CD4-positive, CD25-positive, alpha-beta regulatory T cell (primary cell): ENCODE measurements around the gene RRP9. TPM values are rescaled to one million over a fixed set of nuclear protein-coding genes. Genes with fewer than 3 reads are reported as not detected.

Experiments
- ATAC-seq, 2 donors: fragments of 150-1000 bp; cut with Tn5 transposase; one replicate each; pipeline ENCODE4 v1.10.0; 2021; ENCODE audit warnings: low read depth in 2 of 2, moderate number of reproducible peaks in 2 of 2, moderate library complexity in 1 of 2
- DNase-seq, 3 donors: peaks; one replicate each; pipeline versions ENCODE4 v3.0.0 to v3.0.0-alpha.2; 2012 to 2022; ENCODE audit warnings: mixed read lengths in 1 of 3
- H3K27ac ChIP-seq: one replicate; pipeline ENCODE4 v1.7.0; 2013; ENCODE audit warnings: mild to moderate bottlenecking, low read length; ENCODE audit not compliant: insufficient read depth, poor library complexity, severe bottlenecking
- H3K27me3 ChIP-seq: one replicate; pipeline ENCODE4 v1.7.0; 2013; ENCODE audit warnings: low read length; ENCODE audit not compliant: control insufficient read depth, insufficient read depth
- H3K36me3 ChIP-seq: one replicate; pipeline ENCODE4 v1.7.0; 2013; ENCODE audit warnings: mild to moderate bottlenecking, low read length, moderate library complexity; ENCODE audit not compliant: control insufficient read depth, insufficient read depth
- H3K4me1 ChIP-seq: 2 replicates; pipeline ENCODE4 v1.7.0; 2013; ENCODE audit warnings: mild to moderate bottlenecking, low read length; ENCODE audit not compliant: insufficient read depth, control insufficient read depth, poor library complexity, severe bottlenecking
- H3K4me3 ChIP-seq: one replicate; pipeline ENCODE4 v1.7.0; 2013; ENCODE audit warnings: low read depth, mild to moderate bottlenecking, low read length, moderate library complexity
- H3K9me3 ChIP-seq, 2 experiments: 1 replicate in 1 of 2; 2 replicates in 1 of 2; pipeline ENCODE4 v1.7.0; 2013; ENCODE audit warnings: low read length in 2 of 2, mild to moderate bottlenecking in 1 of 2, moderate library complexity in 1 of 2; ENCODE audit not compliant: control insufficient read depth in 2 of 2
- H3K27ac Mint-ChIP-seq, 3 donors: one replicate each; pipeline ENCODE4 v1.8.0; 2020 to 2022; ENCODE audit warnings: mild to moderate bottlenecking in 3 of 3, mixed read lengths in 3 of 3, moderate library complexity in 2 of 3
- H3K27me3 Mint-ChIP-seq: one replicate; pipeline ENCODE4 v1.8.0; 2022; ENCODE audit warnings: mild to moderate bottlenecking, mixed read lengths
- H3K36me3 Mint-ChIP-seq: one replicate; pipeline ENCODE4 v1.8.0; 2020; ENCODE audit warnings: mixed read lengths
- H3K4me1 Mint-ChIP-seq, 4 donors: one replicate each; pipeline ENCODE4 v1.8.0; 2020 to 2022; ENCODE audit warnings: mixed read lengths in 4 of 4, mild to moderate bottlenecking in 1 of 4
- H3K4me3 Mint-ChIP-seq, 4 donors: one replicate each; pipeline ENCODE4 v1.8.0; 2020 to 2022; ENCODE audit warnings: mild to moderate bottlenecking in 4 of 4, mixed read lengths in 4 of 4, moderate library complexity in 3 of 4
- H3K9me3 Mint-ChIP-seq, 7 donors: one replicate each; pipeline ENCODE4 v1.8.0; 2020 to 2022; ENCODE audit warnings: mixed read lengths in 7 of 7, mild to moderate bottlenecking in 3 of 7, moderate library complexity in 2 of 7
- polyA plus RNA-seq, 4 donors: library from polyadenylated mRNA; unstranded; fragments of 300-500 nt; fragmentation: Illumina TruSeq; gene quantifications; one replicate each; pipeline ENCODE4 v1.2.3, GENCODE V29; 2021
- total RNA-seq: library from RNA; stranded (reverse); gene quantifications from one replicate; pipeline ENCODE4 v1.2.3, GENCODE V29; 2022

RRP9 gene
- total and polyA plus RNA-seq, 5 donors from 2014 or later, result 11.2 to 25.4 (median 22.2) TPM

DNA sequence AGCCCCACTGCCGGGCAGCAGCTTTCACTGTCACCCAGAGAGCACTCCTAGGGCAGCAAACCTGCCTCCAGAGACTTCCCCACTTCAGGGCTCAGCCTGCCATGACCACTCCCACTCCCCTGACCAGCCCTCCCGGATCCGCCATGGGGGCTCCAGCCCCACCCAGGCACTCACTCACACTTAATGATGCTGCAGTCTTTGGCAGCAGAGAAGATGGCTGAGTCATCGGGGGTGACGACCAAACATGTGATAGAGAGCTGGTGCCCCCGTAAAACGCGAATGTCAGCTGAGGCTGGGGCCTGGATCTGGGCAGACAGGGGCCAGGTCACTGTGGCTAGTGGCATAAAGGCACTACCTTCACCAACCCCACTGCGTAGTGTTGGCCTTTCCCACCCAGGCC is 4.7 kb downstream of the RRP9 start:
- H3K27me3 ChIP-seq, result no peaks in the 10 kb centered on the region
- peaks cover 55% of the 10 kb centered on the region for H3K36me3 ChIP-seq
- no peak overlapping the region for H3K4me3 ChIP-seq
- DNase-seq, result no peak
- H3K27ac Mint-ChIP-seq, result no peak overlapping the region
- peaks cover 0 to 31% (median 19%) of the 10 kb centered on the region in 4 donors for H3K4me1 Mint-ChIP-seq
- no peak for ATAC-seq
- no peak overlapping the region for H3K27ac ChIP-seq
- no peak overlapping the region for H3K4me3 Mint-ChIP-seq
- H3K4me1 ChIP-seq, result peaks cover 17% of the 10 kb centered on the region
- no peaks in the 10 kb centered on the region for H3K9me3 Mint-ChIP-seq
- H3K36me3 Mint-ChIP-seq, result peaks cover 28% of the 10 kb centered on the region
- no peaks in the 10 kb centered on the region for H3K27me3 Mint-ChIP-seq
- H3K9me3 ChIP-seq, result no peaks in the 10 kb centered on the region

DNA sequence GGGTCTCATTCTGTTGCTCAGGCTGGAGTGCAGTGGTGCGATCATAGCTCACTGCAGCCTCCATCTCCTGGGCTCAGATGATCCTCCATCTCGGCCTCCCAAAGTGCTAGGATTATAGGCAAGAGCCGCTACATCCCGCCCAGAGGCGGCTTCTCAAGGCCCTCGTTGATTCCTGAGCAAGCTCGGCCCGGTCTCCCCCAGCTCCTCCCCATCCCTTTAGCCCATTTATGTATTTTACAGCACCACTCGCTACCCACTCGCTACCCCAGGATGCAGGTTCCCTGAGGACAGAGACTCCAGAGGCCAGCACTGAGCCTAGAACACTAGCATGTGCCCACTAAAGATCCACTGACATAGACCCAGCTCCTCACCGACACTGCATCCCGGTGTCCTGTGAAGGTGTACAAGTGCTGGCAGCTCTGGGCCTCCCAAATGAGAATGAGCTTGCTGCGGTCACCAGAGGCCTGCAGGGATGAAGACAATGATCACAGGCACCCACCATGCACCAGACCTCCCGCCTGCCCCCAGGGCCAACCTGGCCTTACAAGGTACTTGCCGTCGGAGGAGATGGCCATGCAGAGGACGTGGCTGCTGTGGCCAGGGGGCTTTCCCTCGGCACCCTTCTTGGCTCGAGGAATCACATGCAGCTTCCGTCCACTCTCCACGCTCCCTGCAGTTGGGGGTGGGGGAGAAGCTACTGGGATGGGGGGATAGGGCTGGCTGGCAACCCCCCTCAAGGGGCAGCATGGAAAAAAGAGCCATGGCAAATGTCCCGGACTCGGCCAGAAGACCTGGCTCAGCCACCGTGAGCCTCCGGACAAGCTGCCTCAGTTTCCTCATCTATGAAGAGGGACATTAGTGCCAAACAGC is 5.6 kb downstream of the RRP9 start:
- H3K27me3 ChIP-seq, result no peaks in the 10 kb centered on the region
- no peak for DNase-seq
- peaks cover 0 to 24% (median 15%) of the 10 kb centered on the region in 4 donors for H3K4me1 Mint-ChIP-seq
- no peak overlapping the region for H3K27ac ChIP-seq
- no peak overlapping the region for H3K27ac Mint-ChIP-seq
- no peak for ATAC-seq
- no peaks in the 10 kb centered on the region for H3K9me3 Mint-ChIP-seq
- no peak overlapping the region for H3K4me3 Mint-ChIP-seq
- H3K4me3 ChIP-seq, result no peak overlapping the region
- H3K9me3 ChIP-seq, result no peaks in the 10 kb centered on the region
- H3K27me3 Mint-ChIP-seq, result no peaks in the 10 kb centered on the region
- peaks cover 55% of the 10 kb centered on the region for H3K36me3 ChIP-seq
- H3K36me3 Mint-ChIP-seq, result peaks cover 28% of the 10 kb centered on the region
- H3K4me1 ChIP-seq, result peaks cover 12% of the 10 kb centered on the region

DNA sequence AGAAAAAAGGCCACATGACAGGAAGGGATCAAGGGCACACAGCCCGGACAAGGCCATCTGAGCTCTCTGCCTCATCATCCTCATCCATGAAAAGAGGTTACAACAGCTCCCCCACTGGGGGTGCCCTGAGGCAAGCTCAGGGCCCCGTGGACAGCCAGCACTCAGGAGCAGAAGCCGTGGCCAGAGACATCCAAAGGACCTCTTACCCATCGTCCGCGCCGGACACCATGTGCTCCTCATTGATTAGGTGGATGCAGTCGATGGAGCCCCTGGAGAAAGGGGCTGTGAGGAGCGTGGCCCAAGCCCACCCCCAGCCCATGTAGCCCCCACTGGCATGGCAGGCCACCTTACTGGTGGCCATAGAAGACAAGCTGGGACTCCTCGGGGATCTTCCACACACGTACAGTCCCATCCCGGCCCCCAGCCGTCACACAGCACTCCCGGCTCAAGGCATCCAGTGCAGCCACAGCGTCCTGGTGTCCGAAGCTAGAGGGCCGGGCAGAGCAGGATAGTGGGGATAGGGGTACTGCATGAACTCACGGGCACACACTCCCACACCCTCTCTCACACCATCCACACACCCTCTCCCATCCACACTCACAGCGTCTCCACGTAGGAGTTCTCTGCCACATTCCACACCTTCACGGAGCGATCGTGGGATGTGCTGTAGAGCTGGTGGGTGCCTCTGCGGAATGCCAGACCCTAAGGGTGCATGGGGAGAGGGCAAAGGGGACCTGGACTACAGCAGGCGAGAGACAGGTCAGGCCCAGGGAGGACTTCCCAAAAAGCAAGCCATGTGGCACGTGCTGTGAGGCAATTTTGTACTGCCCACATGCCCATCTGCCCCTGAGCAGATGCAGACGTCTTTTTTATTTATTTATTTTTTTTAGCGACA is 6.5 kb downstream of the RRP9 start:
- Histone ChIP-seq H3K36me3 (peaks cover 55% of the 10 kb centered on the region), H3K9me3 (no peaks in the 10 kb centered on the region), H3K27me3 (no peaks in the 10 kb centered on the region), H3K27ac (no peak overlapping the region), H3K4me1 (peaks cover 3% of the 10 kb centered on the region), H3K4me3 (no peak overlapping the region)
- H3K36me3 Mint-ChIP-seq, result peaks cover 28% of the 10 kb centered on the region
- H3K27me3 Mint-ChIP-seq, result no peaks in the 10 kb centered on the region
- H3K27ac Mint-ChIP-seq, result no peak overlapping the region
- H3K4me3 Mint-ChIP-seq, result no peak overlapping the region
- ATAC-seq (no peak), DNase-seq (no peak)
- peaks cover 0 to 15% (median 8%) of the 10 kb centered on the region in 4 donors for H3K4me1 Mint-ChIP-seq
- H3K9me3 Mint-ChIP-seq, result no peaks in the 10 kb centered on the region

DNA sequence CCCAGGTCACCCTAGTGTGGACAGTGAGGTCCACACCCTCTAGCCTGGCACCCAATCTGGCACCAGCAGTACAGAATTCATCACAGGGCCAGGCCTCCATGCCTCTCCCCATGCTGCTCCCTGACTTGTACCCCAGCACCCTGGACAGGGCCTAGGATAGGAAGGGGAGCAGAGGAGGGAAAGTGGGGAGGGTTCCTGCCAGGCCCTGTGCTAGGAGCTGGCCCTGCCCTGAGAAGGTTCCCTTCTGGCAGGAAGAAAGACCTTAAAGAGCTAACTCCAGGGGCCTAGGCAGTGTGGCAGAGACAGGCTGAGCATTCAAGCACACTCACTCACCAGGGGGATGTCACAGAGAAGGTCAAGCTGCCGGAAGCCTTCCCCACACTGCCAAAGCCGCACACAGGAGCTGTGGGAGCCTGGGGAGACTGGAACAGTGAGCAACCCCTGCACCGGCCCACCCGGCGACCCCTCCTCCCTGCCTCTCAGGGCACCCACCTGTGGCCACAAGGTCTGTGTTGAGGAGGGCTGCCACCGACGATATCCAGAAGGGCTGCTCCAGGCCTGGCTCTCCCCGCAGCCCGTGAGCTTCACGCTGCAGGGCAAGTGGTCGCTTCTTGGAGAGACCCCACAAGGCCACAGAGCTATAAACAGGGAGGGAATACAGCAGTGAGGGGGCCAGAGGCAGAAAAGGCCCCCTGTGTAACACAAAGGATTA is 7.4 kb downstream of the RRP9 start:
- Histone ChIP-seq H3K27ac (no peak overlapping the region), H3K4me1 (no peaks in the 10 kb centered on the region), H3K36me3 (peaks cover 55% of the 10 kb centered on the region), H3K9me3 (no peaks in the 10 kb centered on the region), H3K27me3 (no peaks in the 10 kb centered on the region), H3K4me3 (no peak overlapping the region)
- Mint-ChIP-seq H3K4me3 (peak overlapping the region in 1 of 4 donors; percentile 54), H3K4me1 (peaks cover 0 to 7% (median 3%) of the 10 kb centered on the region in 4 donors), H3K27me3 (no peaks in the 10 kb centered on the region), H3K27ac (no peak overlapping the region), H3K9me3 (peaks cover 0 to under 1% (median 0%) of the 10 kb centered on the region in 7 donors), H3K36me3 (peaks cover 30% of the 10 kb centered on the region)
- no peak for ATAC-seq
- DNase-seq, result no peak

DNA sequence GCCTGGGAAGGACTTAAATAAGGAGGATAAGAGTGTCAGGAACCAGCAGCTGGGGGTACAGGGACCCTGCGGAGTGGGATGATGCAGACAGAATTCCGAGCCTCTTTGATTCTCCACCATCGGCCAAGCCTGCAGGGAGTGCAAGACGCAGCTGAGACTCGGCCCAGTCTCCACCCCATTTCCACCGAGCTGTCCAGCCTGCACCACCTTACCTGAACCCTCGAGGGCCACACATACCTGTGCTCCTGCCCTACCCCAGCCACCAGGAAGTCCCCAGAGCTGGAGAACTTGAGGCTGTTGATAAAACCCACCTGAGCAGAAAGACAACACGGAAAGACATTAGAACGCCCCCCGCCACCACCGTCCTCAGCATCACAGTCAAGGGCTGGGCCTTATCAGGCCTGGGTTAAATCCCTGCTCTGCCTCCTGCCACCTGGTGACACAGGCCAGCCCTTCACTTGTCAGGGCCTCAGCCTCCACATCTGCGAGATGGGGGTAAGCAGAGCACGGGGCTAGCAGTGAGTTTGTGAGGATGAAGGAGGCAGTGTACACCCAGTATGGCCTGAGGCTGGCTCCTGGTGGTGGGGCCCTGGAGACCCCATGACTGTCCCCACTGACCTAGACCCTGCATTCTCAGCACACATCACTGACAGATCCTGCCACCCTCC is 8.1 kb downstream of the RRP9 start:
- H3K4me3 Mint-ChIP-seq, result no peak overlapping the region
- H3K4me1 Mint-ChIP-seq, result peaks cover 0 to 3% (median 0%) of the 10 kb centered on the region in 4 donors
- H3K36me3 Mint-ChIP-seq, result peaks cover 30% of the 10 kb centered on the region
- no peak overlapping the region for H3K27ac Mint-ChIP-seq
- H3K36me3 ChIP-seq, result peaks cover 55% of the 10 kb centered on the region
- H3K27ac ChIP-seq, result no peak overlapping the region
- no peak for ATAC-seq
- no peaks in the 10 kb centered on the region for H3K9me3 ChIP-seq
- no peak overlapping the region for H3K4me3 ChIP-seq
- no peaks in the 10 kb centered on the region for H3K27me3 Mint-ChIP-seq
- H3K9me3 Mint-ChIP-seq, result peaks cover 0 to 2% (median 0%) of the 10 kb centered on the region in 7 donors
- no peaks in the 10 kb centered on the region for H3K4me1 ChIP-seq
- no peak for DNase-seq
- no peaks in the 10 kb centered on the region for H3K27me3 ChIP-seq

DNA sequence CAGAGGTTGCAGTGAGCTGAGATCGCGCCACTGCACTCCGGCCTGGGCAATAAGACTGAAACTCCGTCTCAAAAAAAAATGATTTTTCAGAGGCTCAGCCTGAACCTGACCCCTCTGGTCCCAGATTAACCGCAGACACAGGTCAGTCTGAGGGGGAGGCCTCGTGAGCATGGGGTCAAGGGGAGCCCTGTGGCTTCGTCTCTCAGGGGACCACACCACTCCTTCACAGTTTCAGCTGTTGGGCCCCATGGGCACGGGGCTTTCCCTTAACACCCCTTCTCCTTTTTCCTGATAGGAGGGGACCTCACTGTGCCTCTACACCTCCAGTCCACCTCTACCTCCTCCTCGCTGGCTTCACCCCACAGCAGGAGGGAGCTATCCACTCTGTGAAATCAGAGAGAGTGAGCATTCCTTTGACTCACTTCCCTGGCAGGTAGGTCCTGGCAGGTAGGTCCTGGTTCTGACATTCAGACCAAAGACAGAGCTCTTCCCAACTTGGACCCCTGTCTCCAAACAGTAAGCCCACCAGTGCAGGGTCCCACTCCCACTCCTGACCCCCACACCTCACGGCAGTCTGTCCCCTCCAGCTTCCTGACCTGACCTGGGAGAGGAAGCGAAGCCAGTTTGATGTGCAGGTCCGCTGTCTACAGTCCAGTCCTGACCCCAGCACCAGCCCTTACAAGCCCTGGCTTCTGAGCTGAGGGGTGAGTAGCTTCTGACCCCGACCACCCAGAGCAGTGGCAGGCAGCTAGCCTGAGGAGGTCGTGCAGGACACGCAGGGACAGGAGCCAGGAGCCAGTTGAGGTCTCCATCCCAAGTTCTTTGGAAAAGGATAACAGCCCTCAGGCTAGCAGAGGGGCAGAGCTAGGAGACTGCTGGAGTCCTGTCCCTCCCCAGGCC is 9.0 kb downstream of the RRP9 start:
- H3K36me3 ChIP-seq, result peaks cover 47% of the 10 kb centered on the region
- DNase-seq (no peak), ATAC-seq (no peak)
- H3K27ac Mint-ChIP-seq, result no peak overlapping the region
- H3K9me3 Mint-ChIP-seq, result peaks cover 0 to 2% (median 0%) of the 10 kb centered on the region in 7 donors
- H3K36me3 Mint-ChIP-seq, result peaks cover 30% of the 10 kb centered on the region
- no peak overlapping the region for H3K4me3 Mint-ChIP-seq
- no peaks in the 10 kb centered on the region for H3K27me3 Mint-ChIP-seq
- no peaks in the 10 kb centered on the region for H3K4me1 Mint-ChIP-seq
- no peaks in the 10 kb centered on the region for H3K27me3 ChIP-seq
- no peak overlapping the region for H3K27ac ChIP-seq
- H3K9me3 ChIP-seq, result no peaks in the 10 kb centered on the region
- H3K4me3 ChIP-seq, result no peak overlapping the region
- no peaks in the 10 kb centered on the region for H3K4me1 ChIP-seq
